Right forelimb (tissue), 1 donor: ENCODE measurements around the gene MYDGF.
"Not testable (repeated sequence)": the region's sequence is repeated elsewhere in the genome, so short reads cannot be mapped to it uniquely, and the experiment has no call there.

ENCODE experiments used
- DNase-seq: peaks from one replicate; pipeline ENCODE4 v3.0.0-alpha.2; 2018

The MYDGF gene

DNA sequence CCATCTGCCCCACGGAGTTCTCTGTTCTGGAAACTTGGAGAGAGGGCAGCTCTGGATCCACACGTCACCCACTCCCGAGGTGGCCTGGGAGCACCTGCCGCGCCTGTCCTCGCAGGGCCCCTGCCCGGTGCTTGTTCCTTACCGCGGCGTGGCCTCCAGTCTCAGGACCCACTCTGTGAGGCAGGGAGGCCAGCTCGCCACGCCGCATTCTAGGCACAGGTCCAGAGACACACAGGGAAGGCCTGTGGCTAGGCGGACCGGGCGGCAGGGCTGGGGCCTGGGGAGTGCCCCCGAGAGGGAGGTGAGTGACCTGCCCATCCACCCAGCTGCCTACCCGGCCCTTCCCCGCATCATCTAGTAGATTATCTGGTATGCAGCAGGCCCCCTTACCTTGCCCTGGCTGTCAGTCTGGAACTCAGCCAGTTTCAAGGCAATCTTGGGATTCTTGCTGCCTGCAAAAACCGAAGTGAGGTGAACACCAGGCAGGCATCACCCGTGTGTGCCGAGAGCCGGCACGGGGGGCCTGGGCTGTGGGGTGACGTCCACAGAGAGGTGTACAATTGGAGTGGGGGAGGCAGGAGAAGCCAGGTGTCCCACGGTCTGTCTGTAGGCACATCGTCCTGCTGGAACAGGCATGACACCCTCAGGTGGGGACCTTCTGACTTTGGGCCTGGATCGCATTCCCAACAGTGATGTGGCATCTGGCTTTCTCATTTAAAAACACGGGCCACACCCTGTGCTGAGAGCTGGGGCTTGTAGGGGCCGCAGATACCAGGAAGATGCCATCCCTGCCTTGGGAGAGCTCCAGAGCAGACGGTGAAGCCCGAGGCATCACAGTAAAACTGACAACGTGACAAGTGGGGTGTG, 29.9 kb upstream of the MYDGF start:
- DNase-seq = no peak

GRCh38 chr19:4697304-4697703, 27.2 kb upstream of the MYDGF start:
- DNase-seq = no peak

- no peak for DNase-seq
Observed at GRCh38 chr19:4695224-4695731, 25.1 kb upstream of the MYDGF start.

DNA sequence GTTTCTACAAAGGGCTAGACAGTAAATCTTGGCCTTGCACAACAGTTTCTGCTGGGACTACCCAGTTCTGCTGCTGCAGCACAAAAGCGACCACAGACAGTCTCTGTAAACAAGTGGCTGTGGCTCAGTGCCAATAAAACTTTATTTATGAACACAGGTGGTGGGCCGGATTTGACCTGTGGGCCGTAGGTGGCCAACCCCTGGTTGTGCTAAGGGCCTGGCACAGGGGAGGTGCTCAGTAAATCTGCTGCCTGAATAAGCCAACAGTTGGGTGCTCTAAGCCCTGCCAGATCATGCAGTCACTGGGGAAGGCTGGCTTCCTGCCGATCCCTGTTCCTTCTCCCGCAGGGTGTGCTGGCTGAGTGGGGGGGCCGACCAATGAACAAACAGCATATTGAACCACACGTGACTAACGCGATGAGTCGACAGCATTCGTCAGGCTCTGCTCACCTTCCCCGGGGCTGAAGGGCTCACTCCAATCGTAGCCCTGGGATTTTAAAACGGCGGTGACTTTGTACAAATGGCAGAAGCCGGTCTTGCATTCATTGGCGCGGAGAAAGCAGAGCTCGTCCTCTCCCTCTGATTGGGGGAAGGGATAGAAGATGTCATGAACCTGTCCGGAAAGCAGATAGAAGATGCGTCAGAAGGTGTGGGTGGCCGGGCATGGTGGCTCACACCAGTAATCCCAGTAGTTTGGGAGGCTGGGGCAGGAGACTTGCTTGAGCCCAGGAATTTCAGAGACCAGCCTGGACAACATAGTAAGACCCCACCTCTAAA, 24.3 kb upstream of the MYDGF start:
- DNase-seq = no peak

GRCh38 chr19:4693471-4694121, 23.5 kb upstream of the MYDGF start:
- DNase-seq = no peak

- no peak for DNase-seq
Observed at GRCh38 chr19:4693078-4693350, 22.9 kb upstream of the MYDGF start.

GRCh38 chr19:4692251-4693077, 22.3 kb upstream of the MYDGF start:
- no peak for DNase-seq

GRCh38 chr19:4691373-4691772, 21.2 kb upstream of the MYDGF start:
- no peak for DNase-seq

DNA sequence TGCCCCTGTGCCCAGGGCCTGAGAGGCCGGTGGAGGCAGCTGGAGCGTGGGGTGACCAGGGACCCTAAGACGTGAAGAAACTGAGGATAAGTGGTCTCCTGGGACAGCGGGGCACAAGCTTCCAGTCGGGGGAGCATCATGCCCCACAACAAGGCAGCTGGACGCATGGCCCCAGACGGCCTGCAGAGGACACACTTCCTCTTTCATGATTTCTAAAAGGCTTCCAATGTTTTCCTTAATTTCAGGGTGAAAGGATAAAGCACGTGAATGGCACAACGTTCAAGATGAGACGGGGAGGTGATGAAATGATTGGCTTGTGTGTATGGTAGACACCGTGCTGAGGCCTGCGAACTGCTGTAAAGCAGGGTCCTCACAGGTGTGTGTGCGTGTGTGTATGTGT, 20.2 kb upstream of the MYDGF start:
- DNase-seq = no peak

GRCh38 chr19:4689403-4689802, 19.3 kb upstream of the MYDGF start:
- no peak for DNase-seq

GRCh38 chr19:4688587-4688986, 18.4 kb upstream of the MYDGF start:
- no peak for DNase-seq

GRCh38 chr19:4687396-4687795, 17.3 kb upstream of the MYDGF start:
- DNase-seq = no peak

DNA sequence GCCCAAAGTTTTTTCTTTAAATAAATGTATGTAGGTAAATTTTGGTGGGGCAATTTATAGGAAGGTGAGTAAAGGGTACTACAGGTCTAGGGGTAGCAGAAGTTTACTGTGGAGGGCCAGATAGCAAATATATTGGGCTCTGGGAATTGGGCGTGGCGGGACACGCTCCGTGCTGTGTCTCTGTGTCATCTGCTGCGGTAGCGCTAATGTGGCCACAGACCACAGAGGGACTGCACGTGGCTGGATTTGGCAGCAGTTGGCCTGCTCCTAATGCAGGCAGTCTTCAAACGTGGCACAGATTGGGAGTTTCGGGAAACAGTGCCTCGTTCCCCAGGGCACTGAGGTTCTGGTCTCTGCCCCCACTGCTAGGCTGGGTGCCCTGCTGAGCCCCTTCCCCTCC, 16.6 kb upstream of the MYDGF start:
- DNase-seq = no peak

- DNase-seq = no peak
Observed at GRCh38 chr19:4684312-4685095, 14.4 kb upstream of the MYDGF start.

- no peak for DNase-seq
Observed at GRCh38 chr19:4682417-4683200, 12.5 kb upstream of the MYDGF start.

DNA sequence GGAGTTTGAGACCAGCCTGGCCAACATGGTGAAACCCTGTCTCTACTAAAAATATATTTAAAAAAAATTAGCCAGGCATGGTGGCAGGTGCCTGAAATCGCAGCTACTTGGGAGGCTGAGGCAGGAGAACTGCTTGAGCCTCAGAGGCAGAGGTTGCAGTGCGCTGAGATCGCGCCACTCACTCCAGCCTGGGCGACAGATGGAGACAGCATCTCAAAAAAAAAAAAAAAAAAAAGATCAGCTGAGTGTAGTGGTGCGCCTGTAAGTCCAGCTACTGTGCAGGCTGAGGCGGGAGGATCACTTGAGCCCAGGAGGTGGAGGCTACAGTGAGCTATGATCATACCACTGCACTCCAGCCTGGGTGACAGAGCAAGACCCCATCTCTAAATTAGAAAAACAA, 9.9 kb upstream of the MYDGF start:
- not testable (repeated sequence) for DNase-seq

GRCh38 chr19:4678881-4679790, 9.0 kb upstream of the MYDGF start:
- DNase-seq = no peak

- DNase-seq = no peak
Observed at GRCh38 chr19:4676955-4677731, 7.0 kb upstream of the MYDGF start.

DNA sequence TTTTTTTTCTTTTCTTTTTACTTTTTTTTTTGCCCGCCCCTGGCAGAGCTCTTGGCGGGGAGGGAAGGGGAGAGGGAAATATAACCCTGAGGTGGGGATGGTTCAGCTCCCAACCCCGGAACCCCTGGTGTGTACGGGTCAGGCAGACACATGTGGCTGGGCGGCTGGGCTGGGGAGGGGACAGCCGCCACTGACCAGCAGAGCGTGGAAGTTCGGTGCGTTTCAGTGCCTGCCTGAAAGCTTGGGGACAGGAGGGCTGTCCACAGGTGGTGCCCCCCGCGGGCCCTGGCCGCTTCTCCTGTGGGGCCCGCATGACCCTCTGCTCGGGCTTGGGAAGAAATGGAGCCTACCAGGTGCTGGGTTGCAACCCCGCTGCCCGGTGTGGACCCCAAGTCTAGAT, 5.2 kb upstream of the MYDGF start:
- DNase-seq = no peak
